ENCODE measurements around the gene TMEM97. TPM values are rescaled to one million over a fixed set of nuclear protein-coding genes. Genes with fewer than 3 reads are reported as not detected.

TMEM97 gene
- total RNA-seq, 1 donor from 2014 or later: 13.6 TPM

DNA sequence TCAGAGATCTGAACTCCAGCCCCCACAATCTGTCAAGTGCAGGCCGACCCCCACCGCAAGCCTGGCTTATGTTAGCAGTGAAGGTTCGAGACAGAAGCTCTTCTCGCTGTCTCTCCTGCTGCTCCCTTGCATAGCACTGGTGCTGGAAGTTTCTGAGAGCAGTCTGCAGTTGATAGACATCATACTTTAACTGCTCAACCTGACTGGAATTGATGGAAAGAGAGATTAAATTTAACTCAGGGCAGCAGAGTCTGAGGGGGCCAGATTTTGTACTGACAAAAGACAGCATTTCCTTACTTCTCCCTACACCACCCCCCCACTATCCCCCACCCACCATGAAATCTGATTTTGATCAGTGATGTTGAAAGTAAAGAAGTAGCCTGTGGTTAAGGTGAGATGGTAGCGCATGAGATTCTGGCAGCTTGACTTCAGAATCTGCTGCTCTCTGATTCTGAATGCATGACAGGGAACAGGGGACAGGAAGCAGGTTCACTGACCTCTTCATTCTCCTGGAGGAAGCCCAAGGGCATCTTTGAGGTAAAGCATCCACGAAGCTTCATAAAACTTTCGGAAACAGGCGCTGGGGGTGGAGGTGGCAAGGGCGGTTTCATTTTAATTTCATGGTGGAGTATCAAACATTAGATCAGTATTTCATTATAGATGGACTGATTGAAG, 44.3 kb upstream of the TMEM97 start:
- TF ChIP-seq, protein P1, sequence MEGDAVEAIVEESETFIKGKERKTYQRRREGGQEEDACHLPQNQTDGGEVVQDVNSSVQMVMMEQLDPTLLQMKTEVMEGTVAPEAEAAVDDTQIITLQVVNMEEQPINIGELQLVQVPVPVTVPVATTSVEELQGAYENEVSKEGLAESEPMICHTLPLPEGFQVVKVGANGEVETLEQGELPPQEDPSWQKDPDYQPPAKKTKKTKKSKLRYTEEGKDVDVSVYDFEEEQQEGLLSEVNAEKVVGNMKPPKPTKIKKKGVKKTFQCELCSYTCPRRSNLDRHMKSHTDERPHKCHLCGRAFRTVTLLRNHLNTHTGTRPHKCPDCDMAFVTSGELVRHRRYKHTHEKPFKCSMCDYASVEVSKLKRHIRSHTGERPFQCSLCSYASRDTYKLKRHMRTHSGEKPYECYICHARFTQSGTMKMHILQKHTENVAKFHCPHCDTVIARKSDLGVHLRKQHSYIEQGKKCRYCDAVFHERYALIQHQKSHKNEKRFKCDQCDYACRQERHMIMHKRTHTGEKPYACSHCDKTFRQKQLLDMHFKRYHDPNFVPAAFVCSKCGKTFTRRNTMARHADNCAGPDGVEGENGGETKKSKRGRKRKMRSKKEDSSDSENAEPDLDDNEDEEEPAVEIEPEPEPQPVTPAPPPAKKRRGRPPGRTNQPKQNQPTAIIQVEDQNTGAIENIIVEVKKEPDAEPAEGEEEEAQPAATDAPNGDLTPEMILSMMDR (IDR thresholded peaks at IDR 0.05): no peak
- no peak for DNase-seq (ENCODE audit: low spot score)
- Mint-ChIP-seq H3K4me3 (ENCODE audit: unreplicated experiment) (no peak overlapping the region), H3K4me1 (ENCODE audit: low read depth) (peaks cover 10% of the 10 kb centered on the region), H3K36me3 (ENCODE audit: low read depth) (no peaks in the 10 kb centered on the region), H3K27me3 (ENCODE audit: low read depth) (peaks cover 1% of the 10 kb centered on the region), H3K9me3 (ENCODE audit: low read depth) (no peaks in the 10 kb centered on the region), H3K27ac (ENCODE audit: unreplicated experiment) (no peak overlapping the region)

DNA sequence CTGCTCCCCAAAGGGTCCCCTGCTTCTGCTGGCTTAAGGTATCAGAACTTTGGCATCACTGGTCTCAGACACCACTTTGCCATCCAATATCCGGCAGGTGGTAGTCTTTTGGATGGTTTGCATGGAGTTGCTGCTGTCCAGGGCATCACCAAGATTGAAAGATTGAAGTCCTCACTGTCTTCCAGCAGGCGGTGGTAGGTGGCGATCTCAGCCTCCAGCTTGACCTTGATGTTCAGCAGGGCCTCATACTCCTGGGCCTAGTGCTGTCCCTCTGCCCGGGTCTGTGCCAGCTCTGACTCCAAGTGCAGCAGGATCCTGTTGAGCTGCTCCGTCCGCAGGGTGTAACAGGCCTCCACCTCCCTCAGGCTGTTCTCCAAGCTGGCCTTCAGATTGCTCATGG, 43.0 kb upstream of the TMEM97 start:
- Mint-ChIP-seq H3K4me3 (ENCODE audit: unreplicated experiment) (no peak overlapping the region), H3K9me3 (ENCODE audit: low read depth) (no peaks in the 10 kb centered on the region), H3K27me3 (ENCODE audit: low read depth) (peaks cover 1% of the 10 kb centered on the region), H3K27ac (ENCODE audit: unreplicated experiment) (no peak overlapping the region), H3K4me1 (ENCODE audit: low read depth) (peaks cover 10% of the 10 kb centered on the region), H3K36me3 (ENCODE audit: low read depth) (no peaks in the 10 kb centered on the region)
- TF ChIP-seq, protein P1 (IDR thresholded peaks at IDR 0.05): no peak
- no peak for DNase-seq (ENCODE audit: low spot score)

DNA sequence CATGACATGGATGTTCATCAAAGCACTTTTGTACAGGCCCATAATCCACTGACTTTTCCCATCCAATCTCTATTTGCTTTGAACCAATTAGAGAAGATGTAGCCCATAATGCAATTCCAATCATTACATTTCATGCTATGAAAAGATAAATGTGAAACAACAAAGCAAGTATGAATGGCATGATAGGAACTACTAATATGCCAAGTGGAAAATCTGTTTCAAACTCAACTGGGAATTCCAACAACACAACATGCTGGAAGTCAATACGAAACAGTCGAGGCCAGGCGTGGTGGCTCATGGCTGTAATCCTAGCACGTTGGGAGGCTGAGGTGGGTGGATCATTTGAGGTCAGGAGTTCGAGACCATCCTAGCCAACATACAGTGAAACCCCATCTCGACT, 39.6 kb upstream of the TMEM97 start:
- Mint-ChIP-seq H3K9me3 (ENCODE audit: low read depth) (no peaks in the 10 kb centered on the region), H3K4me3 (ENCODE audit: unreplicated experiment) (no peak overlapping the region), H3K27ac (ENCODE audit: unreplicated experiment) (no peak overlapping the region), H3K27me3 (ENCODE audit: low read depth) (peaks cover 1% of the 10 kb centered on the region), H3K36me3 (ENCODE audit: low read depth) (no peaks in the 10 kb centered on the region), H3K4me1 (ENCODE audit: low read depth) (peaks cover 32% of the 10 kb centered on the region)
- TF ChIP-seq, protein P1 (IDR thresholded peaks at IDR 0.05): no peak
- DNase-seq (ENCODE audit: low spot score): no peak

DNA sequence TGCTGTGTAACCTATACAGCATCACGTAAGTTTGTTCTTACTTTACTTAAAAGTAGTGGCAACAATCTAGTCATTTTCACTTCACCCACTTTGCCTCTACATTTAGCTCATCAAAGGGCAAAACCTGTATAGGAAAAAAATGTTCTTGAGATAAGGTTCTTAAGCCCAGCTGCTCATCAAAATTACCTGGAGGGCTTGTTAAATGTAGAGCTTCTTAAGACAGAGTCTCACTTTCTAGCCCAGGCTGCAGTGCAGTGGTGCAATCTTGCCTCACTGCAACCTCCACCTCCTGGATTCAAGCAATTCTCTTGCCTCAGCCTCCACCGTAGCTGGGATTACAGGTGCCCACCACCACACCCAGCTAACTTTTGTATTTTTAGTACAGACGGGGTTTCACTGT, 38.2 kb upstream of the TMEM97 start:
- no peaks in the 10 kb centered on the region for H3K27me3 Mint-ChIP-seq (ENCODE audit: low read depth)
- TF ChIP-seq, protein P1 (IDR thresholded peaks at IDR 0.05): no peak
- H3K9me3 Mint-ChIP-seq (ENCODE audit: low read depth): no peaks in the 10 kb centered on the region
- no peak overlapping the region for H3K4me3 Mint-ChIP-seq (ENCODE audit: unreplicated experiment)
- no peak for DNase-seq (ENCODE audit: low spot score)
- H3K27ac Mint-ChIP-seq (ENCODE audit: unreplicated experiment): no peak overlapping the region
- H3K4me1 Mint-ChIP-seq (ENCODE audit: low read depth): peaks cover 32% of the 10 kb centered on the region
- H3K36me3 Mint-ChIP-seq (ENCODE audit: low read depth): no peaks in the 10 kb centered on the region

DNA sequence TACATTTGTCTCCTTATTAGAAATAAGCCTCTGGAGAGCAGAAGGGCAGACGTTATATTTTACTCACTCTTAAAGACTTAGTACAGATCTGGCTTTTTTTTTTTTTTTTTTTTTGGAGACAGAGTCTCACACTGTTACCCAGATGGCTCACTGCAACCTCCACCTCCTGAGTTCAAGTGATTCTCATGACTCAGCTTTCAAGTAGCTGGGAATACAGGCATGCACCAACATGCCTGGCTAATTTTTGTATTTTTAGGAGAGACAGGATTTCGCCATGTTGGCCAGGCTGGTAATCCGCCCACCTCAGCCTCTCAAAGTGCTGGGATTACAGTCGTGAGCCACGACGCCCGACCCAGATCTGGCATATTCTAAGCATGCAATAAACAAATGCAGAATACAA, 36.4 kb upstream of the TMEM97 start:
- TF ChIP-seq, protein P1 (IDR thresholded peaks at IDR 0.05): no peak
- H3K4me3 Mint-ChIP-seq (ENCODE audit: unreplicated experiment): peak overlapping the region; percentile 20
- H3K4me1 Mint-ChIP-seq (ENCODE audit: low read depth): peaks cover 32% of the 10 kb centered on the region
- no peaks in the 10 kb centered on the region for H3K9me3 Mint-ChIP-seq (ENCODE audit: low read depth)
- H3K27me3 Mint-ChIP-seq (ENCODE audit: low read depth): no peaks in the 10 kb centered on the region
- peak overlapping the region; percentile 95 for H3K27ac Mint-ChIP-seq (ENCODE audit: unreplicated experiment)
- no peaks in the 10 kb centered on the region for H3K36me3 Mint-ChIP-seq (ENCODE audit: low read depth)
- DNase-seq (ENCODE audit: low spot score): no peak

All from chondrocyte (in vitro differentiated cells).